ENCODE measurements around the gene HDAC6. TPM values are rescaled to one million over a fixed set of nuclear protein-coding genes. Genes with fewer than 3 reads are reported as not detected.

Gene HDAC6
- total RNA-seq, 4 donors from 2014 or later: 25.0 to 160 (median 123) TPM

GRCh38 chrX:48776818-48777439 lies 24.9 kb upstream of the HDAC6 start:
- Histone ChIP-seq H3K4me1 (no peaks in the 10 kb centered on the region), H3K4me3 (no peak overlapping the region), H3K27ac (no peak overlapping the region), H3K9me3 (no peaks in the 10 kb centered on the region), H3K27me3 (peaks cover 0 to 2% of the 10 kb centered on the region in 2 donors), H3K36me3 (no peaks in the 10 kb centered on the region)
- no peak for TF ChIP-seq POLR2A (IDR thresholded peaks at IDR 0.05)
- TF ChIP-seq CTCF (IDR thresholded peaks at IDR 0.05): no peak
- intact Hi-C loops (cut with DNase I; ENCODE audit: low total_unique reads): no loop called here
- DNase-seq: no peak

- Histone ChIP-seq H3K9me3 (no peaks in the 10 kb centered on the region), H3K4me3 (no peak overlapping the region), H3K27ac (no peak overlapping the region), H3K36me3 (no peaks in the 10 kb centered on the region), H3K4me1 (no peaks in the 10 kb centered on the region), H3K27me3 (no peaks in the 10 kb centered on the region)
- TF ChIP-seq CTCF (IDR thresholded peaks at IDR 0.05) (no peak), POLR2A (IDR thresholded peaks at IDR 0.05) (no peak)
- intact Hi-C loops (cut with DNase I; ENCODE audit: low total_unique reads): no loop called here
- DNase-seq: no peak
Measured at GRCh38 chrX:48779399-48779798, 22.5 kb upstream of the HDAC6 start.

GRCh38 chrX:48781705-48782104 lies 20.2 kb upstream of the HDAC6 start:
- no peak overlapping the region for H3K27ac ChIP-seq
- no peaks in the 10 kb centered on the region for H3K36me3 ChIP-seq
- no peaks in the 10 kb centered on the region for H3K4me1 ChIP-seq
- intact Hi-C loops (cut with DNase I; ENCODE audit: low total_unique reads): no loop called here
- H3K27me3 ChIP-seq: no peaks in the 10 kb centered on the region
- DNase-seq: no peak
- no peak overlapping the region for H3K4me3 ChIP-seq
- H3K9me3 ChIP-seq: no peaks in the 10 kb centered on the region
- TF ChIP-seq POLR2A (IDR thresholded peaks at IDR 0.05) (no peak), CTCF (IDR thresholded peaks at IDR 0.05) (no peak)

- no peak overlapping the region for H3K27ac ChIP-seq
- DNase-seq: no peak
- H3K4me3 ChIP-seq: no peak overlapping the region
- H3K4me1 ChIP-seq: no peaks in the 10 kb centered on the region
- no peaks in the 10 kb centered on the region for H3K9me3 ChIP-seq
- TF ChIP-seq CTCF (IDR thresholded peaks at IDR 0.05) (no peak), POLR2A (IDR thresholded peaks at IDR 0.05) (no peak)
- no peaks in the 10 kb centered on the region for H3K36me3 ChIP-seq
- H3K27me3 ChIP-seq: no peaks in the 10 kb centered on the region
- intact Hi-C loops (cut with DNase I; ENCODE audit: low total_unique reads): no loop called here
Measured at GRCh38 chrX:48782216-48782615, 19.7 kb upstream of the HDAC6 start.

- H3K4me1 ChIP-seq: no peaks in the 10 kb centered on the region
- no peaks in the 10 kb centered on the region for H3K36me3 ChIP-seq
- TF ChIP-seq CTCF (IDR thresholded peaks at IDR 0.05) (no peak), POLR2A (IDR thresholded peaks at IDR 0.05) (no peak)
- intact Hi-C loops (cut with DNase I; ENCODE audit: low total_unique reads): no loop called here
- no peak overlapping the region for H3K27ac ChIP-seq
- no peak overlapping the region for H3K4me3 ChIP-seq
- no peak for DNase-seq
- H3K9me3 ChIP-seq: no peaks in the 10 kb centered on the region
- no peaks in the 10 kb centered on the region for H3K27me3 ChIP-seq
Measured at GRCh38 chrX:48782795-48783194, 19.1 kb upstream of the HDAC6 start.
